HepG2 (cell line): ENCODE results near the gene ARFIP1. TPM values are rescaled to one million over a fixed set of nuclear protein-coding genes. Genes with fewer than 3 reads are reported as not detected.

Experiments
- ATAC-seq: fragments of 200-7000 bp; cut with Tn5 transposase; 3 replicates; pipeline ENCODE4 v1.9.1; 2020; ENCODE audit warnings: mild to moderate bottlenecking, moderate library complexity
- BruUV-seq: library from RNA; stranded (reverse); fragments of 400-500 nt; replicated peaks from 2 replicates; lab custom pipeline; 2021; lab: Mats Ljungman, UMichigan
- CTCF ChIA-PET: fragments of 300-600 bp; formaldehyde crosslinking; extraction: SDS; loops from one replicate; lab custom pipeline; 2021; ENCODE audit warnings: low total read pairs, inconsistent platforms, low intra/inter-chr PET ratio; lab: Yijun Ruan, JAX
- POLR2A ChIA-PET: fragments of 350-600 bp; sonication (Branson Sonifier 250); formaldehyde crosslinking; loops from one replicate; lab custom pipeline; 2020; ENCODE audit warnings: antibody characterized with exemption, inconsistent platforms; lab: Yijun Ruan, JAX
- DNase-seq: peaks from one replicate; pipeline ENCODE4 v3.0.0-alpha.2; 2015; ENCODE audit warnings: low spot score
- FAIRE-seq: peaks from 3 replicates; lab custom pipeline; 2011; peaks lifted over from hg19 to GRCh38; lab: Jason Lieb, UNC
- H2AFZ ChIP-seq: one replicate; pipeline ENCODE4 v1.6.1; 2011; ENCODE audit warnings: low read length, inconsistent platforms
- H3K27ac ChIP-seq: fragments of 300-600 bp; 3 replicates; pipeline ENCODE4 v1.8.0; 2011; ENCODE audit warnings: mixed run types, mild to moderate bottlenecking, mixed read lengths, low read length, inconsistent platforms; ENCODE audit not compliant: insufficient read depth; ENCODE audit errors: extremely low read length
- H3K27me3 ChIP-seq, 2 experiments: fragments of 200-600 bp in 1 of 2; 2 replicates in 1 of 2; 3 replicates in 1 of 2; pipeline versions ENCODE4 v1.6.0 to v1.8.0; 2011; ENCODE audit warnings: low read length in 2 of 2, mild to moderate bottlenecking in 2 of 2, moderate library complexity in 2 of 2, inconsistent platforms in 1 of 2; ENCODE audit not compliant: insufficient read depth in 2 of 2, control insufficient read depth in 1 of 2
- H3K36me3 ChIP-seq, 2 experiments: fragments of 200-600 bp in 1 of 2; replicated peaks in 1 of 2; 2 replicates in 1 of 2; 3 replicates in 1 of 2; pipeline versions ENCODE4 v1.5.1 to v1.8.0; 2011; ENCODE audit warnings: low read length in 2 of 2, inconsistent platforms in 1 of 2; ENCODE audit not compliant: insufficient read depth in 2 of 2, control insufficient read depth in 1 of 2
- H3K4me1 ChIP-seq: 2 replicates; pipeline ENCODE4 v1.5.1; 2012; ENCODE audit warnings: low read length, inconsistent platforms; ENCODE audit not compliant: insufficient read depth
- H3K4me2 ChIP-seq: 2 replicates; pipeline ENCODE4 v1.6.0; 2011; ENCODE audit warnings: low read depth, low read length, inconsistent platforms
- H3K4me3 ChIP-seq, 3 experiments: fragments of 200-600 bp in 1 of 3; sonication (generic), shearing (Covaris generic) in 1 of 3; replicated peaks in 1 of 3; 2 replicates each; pipeline ENCODE4 v1.5.1; 2011 to 2016; ENCODE audit warnings: low read length in 3 of 3, inconsistent platforms in 2 of 3, low read depth in 2 of 3, mild to moderate bottlenecking in 2 of 3, control low read depth in 1 of 3, mixed read lengths in 1 of 3; ENCODE audit not compliant: insufficient read depth in 1 of 3
- H3K79me2 ChIP-seq: one replicate; pipeline ENCODE4 v1.6.1; 2011; ENCODE audit warnings: low read length, inconsistent platforms; ENCODE audit not compliant: insufficient read depth
- H3K9ac ChIP-seq: 2 replicates; pipeline ENCODE4 v1.6.0; 2011; ENCODE audit warnings: mild to moderate bottlenecking, low read depth, low read length, inconsistent platforms; ENCODE audit not compliant: insufficient read depth
- H3K9me3 ChIP-seq: 2 replicates; pipeline ENCODE4 v1.5.1; 2012; ENCODE audit warnings: mild to moderate bottlenecking, low read length
- H4K20me1 ChIP-seq: 2 replicates; pipeline ENCODE4 v1.6.0; 2011; ENCODE audit warnings: inconsistent platforms, mild to moderate bottlenecking, low read length, moderate library complexity; ENCODE audit not compliant: insufficient read depth
- ARHGAP35 ChIP-seq: sonication (generic); formaldehyde crosslinking; IDR thresholded peaks from 2 replicates; pipeline ENCODE4 v1.9.0; 2022; ENCODE audit warnings: mild to moderate bottlenecking, inconsistent platforms, moderate library complexity, missing genetic modification reagents, borderline replicate concordance
- CCAR2 ChIP-seq: fragments of 200-400 bp; formaldehyde crosslinking; optimal IDR thresholded peaks from 2 replicates; pipeline ENCODE3; 2018; ENCODE audit warnings: low read depth, mild to moderate bottlenecking, low read length, moderate library complexity
- GZF1 ChIP-seq: sonication (generic); formaldehyde crosslinking; IDR thresholded peaks from 2 replicates; pipeline ENCODE4 v1.5.1; 2020; ENCODE audit warnings: mild to moderate bottlenecking, missing genetic modification reagents
- HBP1 ChIP-seq: IDR thresholded peaks from 2 replicates; pipeline ENCODE4 v1.6.1; 2016; ENCODE audit warnings: low read depth, control low read depth
- HNRNPL ChIP-seq: fragments of 200-400 bp; formaldehyde crosslinking; IDR thresholded peaks from 2 replicates; pipeline ENCODE4 v1.6.1; 2017; ENCODE audit warnings: mild to moderate bottlenecking, low read depth, low read length
- PAWR ChIP-seq: sonication (generic); formaldehyde crosslinking; IDR thresholded peaks from 2 replicates; pipeline ENCODE4 v1.4.0; 2020; ENCODE audit warnings: missing genetic modification reagents, mild to moderate bottlenecking, borderline replicate concordance
- STAT6 ChIP-seq: sonication (generic); formaldehyde crosslinking; IDR thresholded peaks from 2 replicates; pipeline ENCODE4 v1.4.0; 2020; ENCODE audit warnings: missing genetic modification reagents, mild to moderate bottlenecking, borderline replicate concordance
- XRCC5 ChIP-seq: fragments of 200-400 bp; formaldehyde crosslinking; optimal IDR thresholded peaks from 2 replicates; pipeline ENCODE3; 2017; ENCODE audit warnings: mild to moderate bottlenecking, low read length
- ZFP36L1 ChIP-seq: sonication (generic); formaldehyde crosslinking; IDR thresholded peaks from 2 replicates; pipeline ENCODE4 v1.8.0; 2022; ENCODE audit warnings: mild to moderate bottlenecking, missing genetic modification reagents, moderate library complexity
- ZNF280D ChIP-seq: sonication (generic); formaldehyde crosslinking; IDR thresholded peaks from 2 replicates; pipeline ENCODE4 v1.5.1; 2020; ENCODE audit warnings: mild to moderate bottlenecking, missing genetic modification reagents
- ZNF574 ChIP-seq: sonication (generic); formaldehyde crosslinking; IDR thresholded peaks from 2 replicates; pipeline ENCODE4 v1.4.0; 2020; ENCODE audit warnings: missing genetic modification reagents
- WGBS: methylation state at CpG from one replicate; pipeline ENCODE4 v1.1.6; 2017; ENCODE audit warnings: low lambda C conversion rate; 5-methylcytosine and 5-hydroxymethylcytosine counted together
- in situ Hi-C: cut with HindIII; loops from 2 replicates; pipeline ENCODE4 v1.10.0; 2017; ENCODE audit warnings: low pct_unique_long_range_greater_than_20kb; ENCODE audit not compliant: extremely low pct_ligation_motif_present
- intact Hi-C: fragments of 100-400 bp; cut with micrococcal nuclease; formaldehyde crosslinking; loops from one replicate; pipeline ENCODE4 v1.10.0; 2022; ENCODE audit not compliant: unreplicated experiment
- polyA plus RNA-seq, 8 experiments: library from polyadenylated mRNA; depleted of rRNA in 3 of 8; stranded (reverse) in 7 of 8; unstranded in 1 of 8; fragments of >200 nt; fragmentation: Illumina TruSeq in 4 of 8; extraction: Trizol in 4 of 8; gene quantifications; 2 replicates each; pipeline versions ENCODE4 v1.2.1 to v1.2.3, GENCODE V29; 2011 to 2016; ENCODE audit warnings: low read depth in 4 of 8, missing spikeins in 1 of 8, mixed read lengths in 1 of 8; ENCODE audit not compliant: insufficient read depth in 1 of 8
- total RNA-seq, 5 experiments: library from RNA; depleted of rRNA; stranded (reverse); fragments of >200 nt; fragmentation: Illumina TruSeq; extraction: Trizol; gene quantifications; 2 replicates each; pipeline ENCODE4 v1.2.3, GENCODE V29; 2016; ENCODE audit warnings: low read depth in 1 of 5

The ARFIP1 gene
- total and polyA plus RNA-seq, 2 of the 13 experiments (the other 11 are each of a cell fraction or from before 2014, with no cell fraction given): 9.9 to 27.7 TPM

GRCh38 chr4:152870606-152871005 lies 90.9 kb downstream of the ARFIP1 start:
- intact Hi-C loops: no loop called here
- Histone ChIP-seq H3K4me2 (no peak overlapping the region), H3K4me3 (no peak overlapping the region), H4K20me1 (no peaks in the 10 kb centered on the region), H2AFZ (no peak overlapping the region), H3K9ac (no peak overlapping the region), H3K4me1 (no peaks in the 10 kb centered on the region), H3K36me3 (no peaks in the 10 kb centered on the region; a peak in 2 of 5 replicates), H3K27ac (no peak overlapping the region), H3K79me2 (no peaks in the 10 kb centered on the region), H3K9me3 (no peaks in the 10 kb centered on the region), H3K27me3 (no peaks in the 10 kb centered on the region)
- ATAC-seq (no peak), DNase-seq (no peak), FAIRE-seq (no peak)
- 92% methylated on average over 2 of the region's 2 CpGs for WGBS
- POLR2A ChIA-PET: no interaction called here
- no TSS peak for BruUV-seq
- CTCF ChIA-PET: no interaction called here
- TF ChIP-seq ZNF574 (CRISPR knock-in tag) (no peak), STAT6 (CRISPR knock-in tag) (no peak), HNRNPL (no peak), ZFP36L1 (CRISPR knock-in tag) (no peak), GZF1 (no peak), CCAR2 (no peak), HBP1 (CRISPR knock-in tag) (no peak), ZNF280D (CRISPR knock-in tag) (no peak), ARHGAP35 (no peak), PAWR (CRISPR knock-in tag) (no peak), XRCC5 (no peak)
- TF ChIP-seq, all 625 proteins: peak for 0
- in situ Hi-C loops: no loop called here
